TTC549 (cell line): ENCODE results near the gene DSCAML1.

Experiments
- FAIRE-seq: peaks from 2 replicates; lab custom pipeline; 2012; peaks lifted over from hg19 to GRCh38; lab: Jason Lieb, UNC

DSCAML1 gene

DNA sequence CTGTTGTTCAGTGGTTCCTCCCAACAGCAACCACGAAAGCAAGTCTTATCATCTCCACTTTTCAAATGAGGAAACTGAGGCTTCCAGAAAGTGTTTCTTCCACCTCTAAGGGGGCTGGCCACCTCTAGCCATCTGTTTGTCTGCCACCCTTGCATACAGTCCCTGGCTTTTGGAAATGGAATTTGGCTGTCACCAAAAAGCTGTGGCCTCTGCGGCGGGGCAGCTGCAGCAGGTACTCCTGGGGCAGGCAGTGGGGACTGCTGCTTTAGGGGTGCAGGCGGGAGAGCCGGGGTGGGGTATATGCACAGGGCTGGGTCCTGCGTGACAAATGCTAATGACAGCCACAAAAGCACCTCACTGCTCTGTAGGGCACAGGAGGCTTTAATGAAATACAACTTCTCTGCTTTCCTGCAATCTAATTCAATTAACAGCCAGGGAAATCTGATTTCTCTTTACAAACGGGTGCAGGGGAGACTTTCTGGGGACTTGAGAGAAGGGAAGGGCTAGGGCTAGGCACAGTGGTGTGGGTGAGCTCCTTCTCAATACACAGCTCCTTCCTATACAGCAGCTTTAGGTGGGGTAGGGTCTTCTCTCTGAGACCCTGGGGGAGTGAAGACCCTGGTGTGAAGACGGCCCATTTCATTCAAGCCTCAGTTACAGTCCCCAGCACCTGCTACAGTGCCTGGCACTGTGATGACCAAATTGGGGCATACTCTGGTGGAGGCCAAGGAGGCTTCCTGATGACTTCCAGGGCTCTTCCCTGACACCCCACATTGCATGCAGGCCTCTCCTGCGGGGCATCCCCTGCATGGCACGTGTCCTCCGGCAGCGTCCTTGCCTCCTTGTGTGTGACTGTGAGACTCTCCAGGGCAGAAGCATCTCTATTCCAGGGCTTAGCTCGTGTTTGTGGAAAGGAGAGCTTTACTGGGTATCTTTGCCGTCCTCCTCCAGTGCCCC lies 307.7 kb downstream of the DSCAML1 start:
- no peak for FAIRE-seq

DNA sequence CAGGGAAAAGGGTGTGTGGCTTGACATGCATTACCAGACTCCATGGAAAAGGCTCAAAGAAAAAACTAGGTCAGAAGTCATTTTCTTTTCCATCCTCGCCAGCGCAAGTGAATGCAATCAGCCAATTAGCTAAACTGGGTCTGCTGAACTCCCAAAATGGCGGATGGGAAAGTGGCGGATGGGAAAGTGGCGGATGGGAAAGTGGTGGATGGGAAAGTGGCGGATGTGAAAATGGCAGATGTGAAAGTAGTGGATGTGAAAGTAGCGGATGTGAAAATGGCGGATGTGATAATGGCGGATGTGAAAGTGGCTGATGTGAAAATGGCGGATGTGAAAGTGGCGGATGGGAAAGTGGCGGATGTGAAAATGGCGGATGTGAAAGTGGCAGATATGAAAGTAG lies 311.0 kb downstream of the DSCAML1 start:
- FAIRE-seq: no peak

DNA sequence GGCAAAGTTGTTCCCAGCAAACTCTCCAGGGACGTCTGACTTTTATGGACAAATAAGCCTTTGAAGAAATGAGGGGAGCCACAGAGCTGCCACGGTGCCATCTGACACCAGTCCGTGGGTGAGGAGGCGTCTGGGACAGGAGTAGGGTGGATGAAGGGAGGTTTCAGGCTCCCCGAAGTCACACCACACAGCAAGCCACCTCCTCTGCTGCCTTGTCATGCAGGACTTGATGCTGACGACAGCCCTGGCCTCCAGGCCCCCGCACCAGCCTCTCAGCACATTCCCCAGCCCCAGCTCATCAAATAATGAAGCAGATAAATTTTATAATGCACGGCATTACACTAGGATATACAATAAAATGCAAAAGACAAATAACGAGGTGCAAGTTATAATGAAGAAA lies 312.9 kb downstream of the DSCAML1 start:
- FAIRE-seq: no peak

DNA sequence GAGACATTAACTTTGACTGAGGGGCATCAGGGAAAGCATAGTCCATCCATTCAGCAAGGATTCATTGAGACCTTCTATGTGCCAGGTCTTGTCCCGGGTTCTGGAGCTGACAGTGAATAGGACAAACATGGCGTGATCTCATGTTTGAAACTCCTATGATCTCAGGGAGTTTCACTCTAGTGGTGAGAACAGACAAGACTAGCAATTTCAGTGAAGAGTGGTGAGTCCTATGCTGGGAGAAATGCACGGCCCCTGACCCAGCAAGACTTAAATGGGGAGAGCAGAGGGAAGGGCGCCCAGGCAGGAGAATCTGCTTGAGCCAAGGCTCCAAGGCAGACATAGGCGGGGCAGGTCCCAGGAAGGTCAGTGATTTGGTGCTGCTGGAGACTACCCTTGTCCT lies 313.6 kb downstream of the DSCAML1 start:
- no peak for FAIRE-seq

DNA sequence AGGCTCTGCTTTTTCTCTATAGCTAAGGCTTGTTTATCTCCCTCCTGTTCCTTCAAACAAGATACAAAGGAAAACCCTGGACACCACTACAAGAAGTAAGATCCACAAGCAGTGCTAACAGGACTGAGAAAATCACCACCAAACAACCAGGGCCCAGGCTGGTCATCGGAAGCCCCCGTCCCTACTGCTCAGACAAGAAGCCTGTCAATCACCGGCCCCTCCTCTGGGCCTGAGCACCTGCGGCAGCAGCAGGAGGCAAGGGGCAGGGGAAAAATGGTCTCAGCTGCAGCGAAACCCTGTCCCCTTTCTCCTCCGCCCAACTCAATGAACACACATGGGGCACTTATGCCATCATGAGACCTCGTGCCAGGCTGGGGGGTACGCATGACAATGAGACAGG lies 314.1 kb downstream of the DSCAML1 start:
- FAIRE-seq: no peak

DNA sequence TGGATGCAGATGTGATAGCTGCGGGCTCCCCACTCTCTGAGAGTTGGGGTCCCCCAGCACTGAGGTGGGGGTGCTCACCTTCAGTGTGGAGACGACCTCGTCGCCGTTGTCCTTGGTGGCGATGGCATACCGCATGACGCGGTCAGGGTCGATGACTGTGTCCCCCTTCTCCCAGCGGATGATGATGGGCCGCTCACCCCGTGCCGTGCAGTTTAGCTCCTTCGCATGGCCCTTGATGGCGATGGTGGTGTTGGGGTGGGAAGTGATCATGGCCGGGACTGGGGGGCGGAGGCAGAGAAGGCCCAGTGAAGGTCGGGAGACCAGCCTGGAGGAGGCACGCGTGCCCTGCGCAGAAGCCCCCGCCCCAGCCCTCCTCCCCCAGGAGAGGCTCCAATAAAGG lies 315.1 kb downstream of the DSCAML1 start:
- FAIRE-seq: no peak

GRCh38 chr11:117481036-117481435 lies 316.0 kb downstream of the DSCAML1 start:
- FAIRE-seq: no peak

- FAIRE-seq: no peak
Measured at GRCh38 chr11:117480221-117480620, 316.8 kb downstream of the DSCAML1 start.

DNA sequence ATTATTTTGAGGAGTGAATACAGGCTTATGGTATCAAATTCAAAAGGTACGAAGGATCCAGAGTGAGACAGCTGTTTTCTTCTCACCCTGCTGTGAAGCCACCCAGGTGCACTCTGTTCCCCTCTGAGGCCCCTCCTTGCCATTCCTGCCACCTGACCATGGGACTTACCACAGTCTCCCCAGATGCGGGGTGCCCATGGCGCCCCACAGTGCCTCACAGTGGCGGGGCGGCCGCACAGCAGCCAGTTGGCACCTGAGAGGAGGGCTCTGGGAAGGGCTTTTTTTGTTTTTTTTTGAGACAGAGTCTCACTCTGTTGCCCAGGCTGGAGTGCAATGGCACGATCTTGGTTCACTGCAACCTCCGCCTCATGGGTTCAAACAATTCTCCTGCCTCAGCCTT lies 317.6 kb downstream of the DSCAML1 start:
- no peak for FAIRE-seq

GRCh38 chr11:117478926-117479325 lies 318.1 kb downstream of the DSCAML1 start:
- FAIRE-seq: no peak

- no peak for FAIRE-seq
Measured at GRCh38 chr11:117478126-117478860, 318.7 kb downstream of the DSCAML1 start.

DNA sequence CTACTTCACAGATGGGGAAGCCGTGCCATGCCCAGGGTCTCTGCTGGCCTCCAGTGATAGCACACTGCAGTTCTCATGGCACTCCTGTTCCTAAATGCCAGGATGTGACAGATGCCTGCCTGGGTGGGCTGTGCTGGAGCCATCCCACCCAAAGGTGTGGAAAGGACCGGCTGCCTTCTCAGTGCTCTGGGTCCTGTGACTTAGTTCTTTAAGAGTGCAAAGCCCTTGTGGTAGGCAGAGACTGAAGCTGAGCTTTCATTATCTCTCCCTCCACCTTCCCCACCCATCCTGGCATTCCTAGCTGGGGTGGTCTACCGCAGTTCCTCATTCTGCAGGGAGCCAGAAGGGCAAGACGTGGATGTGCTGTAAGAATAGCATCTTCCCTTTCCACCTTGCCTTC lies 319.3 kb downstream of the DSCAML1 start:
- no peak for FAIRE-seq

DNA sequence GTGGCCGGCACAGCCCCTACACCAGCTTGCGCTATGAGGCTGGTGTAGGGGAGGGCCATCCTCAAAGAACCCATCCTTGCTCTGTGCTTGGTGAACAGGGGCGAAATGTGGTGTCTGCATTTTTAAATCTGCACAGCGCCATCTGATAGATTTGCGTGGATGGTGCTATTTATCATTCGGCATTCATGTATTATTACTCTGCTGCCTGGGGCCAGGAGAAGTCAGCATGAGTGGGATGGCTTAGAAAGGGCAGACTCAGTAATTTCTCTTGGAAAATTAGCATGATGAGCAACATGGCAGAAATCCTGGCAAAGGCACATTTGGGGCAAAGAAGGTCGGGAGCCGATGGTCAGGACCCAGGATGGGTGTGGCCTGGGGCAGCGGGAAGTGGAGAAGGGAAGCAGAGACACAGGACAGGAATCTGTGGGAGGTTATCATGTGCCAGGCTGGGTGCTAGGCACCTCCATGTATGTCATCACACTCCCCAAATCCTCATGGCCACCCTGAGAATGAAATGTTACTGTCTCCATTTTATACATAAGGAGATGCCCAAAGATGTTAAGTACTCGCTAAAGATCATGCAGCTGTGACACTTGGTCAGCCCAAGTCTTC lies 320.4 kb downstream of the DSCAML1 start:
- FAIRE-seq: no peak

DNA sequence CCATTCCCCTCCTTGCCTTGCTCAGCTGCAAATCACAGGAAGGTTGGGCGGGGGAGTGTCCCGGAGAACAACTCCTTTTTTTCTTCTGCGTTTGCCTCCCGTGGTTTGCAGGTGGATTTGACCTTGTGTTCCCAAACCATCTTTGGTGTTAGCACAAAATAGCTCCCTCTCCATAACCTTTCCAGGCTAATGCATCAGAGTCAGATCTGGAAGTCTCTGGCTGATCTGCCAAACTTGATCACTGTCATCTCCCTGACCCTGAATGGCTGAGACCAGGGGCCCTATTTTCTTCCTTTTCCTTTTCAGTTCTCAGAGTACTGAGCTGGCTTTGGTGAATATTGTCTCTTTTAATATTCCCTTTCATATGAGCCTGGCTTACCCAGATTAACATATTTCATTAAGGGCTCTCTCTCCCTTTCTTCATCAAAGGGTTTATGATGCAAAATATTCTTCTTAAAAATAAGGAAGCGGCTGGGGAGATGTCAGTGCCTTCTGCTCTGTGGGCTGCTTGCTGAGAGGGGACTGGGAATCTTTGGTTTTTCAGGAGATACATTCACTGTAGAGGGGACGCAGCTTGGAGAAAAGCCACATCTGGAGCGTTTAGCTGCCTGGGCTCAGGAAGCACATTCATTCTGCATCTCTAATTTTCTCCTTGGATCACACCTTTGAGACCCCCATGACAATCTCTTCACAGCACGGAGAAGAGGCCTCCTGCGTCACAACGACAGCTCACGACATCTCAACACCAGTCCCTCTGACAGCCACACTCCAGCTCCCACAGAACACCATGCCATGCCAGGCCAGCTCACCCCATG lies 321.1 kb downstream of the DSCAML1 start:
- FAIRE-seq: no peak

DNA sequence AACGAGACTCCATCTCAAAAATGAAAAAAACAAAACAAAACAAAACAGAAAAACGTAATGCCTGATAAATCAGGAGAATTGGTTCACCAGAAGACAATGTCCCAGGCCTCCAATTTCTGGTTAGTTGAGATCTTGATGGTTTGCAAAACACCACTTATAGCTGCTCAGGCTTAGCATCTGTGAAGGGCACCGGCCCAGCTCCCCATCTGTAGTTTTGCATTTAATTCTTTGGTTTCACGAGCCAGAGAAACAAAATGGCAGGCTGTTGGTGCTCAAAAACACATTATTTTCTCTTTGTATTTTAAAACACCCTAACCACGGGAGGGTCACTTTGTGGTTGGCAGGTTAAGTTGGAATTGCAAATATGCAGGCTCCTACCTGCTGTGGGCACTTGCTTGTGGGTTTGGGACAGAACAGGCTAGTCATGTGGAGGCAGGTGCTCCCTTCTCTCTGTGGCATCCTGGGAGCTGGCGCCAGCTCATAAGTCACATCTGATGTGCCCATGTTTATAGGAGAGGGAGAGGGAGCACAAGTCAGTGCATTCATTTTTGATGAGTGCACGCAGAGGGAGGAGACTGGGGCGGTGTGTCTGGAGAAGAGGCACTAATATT lies 323.4 kb downstream of the DSCAML1 start:
- FAIRE-seq: no peak

GRCh38 chr11:117471776-117472175 lies 325.2 kb downstream of the DSCAML1 start:
- FAIRE-seq: no peak

- FAIRE-seq: no peak
Measured at GRCh38 chr11:117470576-117470975, 326.4 kb downstream of the DSCAML1 start.

DNA sequence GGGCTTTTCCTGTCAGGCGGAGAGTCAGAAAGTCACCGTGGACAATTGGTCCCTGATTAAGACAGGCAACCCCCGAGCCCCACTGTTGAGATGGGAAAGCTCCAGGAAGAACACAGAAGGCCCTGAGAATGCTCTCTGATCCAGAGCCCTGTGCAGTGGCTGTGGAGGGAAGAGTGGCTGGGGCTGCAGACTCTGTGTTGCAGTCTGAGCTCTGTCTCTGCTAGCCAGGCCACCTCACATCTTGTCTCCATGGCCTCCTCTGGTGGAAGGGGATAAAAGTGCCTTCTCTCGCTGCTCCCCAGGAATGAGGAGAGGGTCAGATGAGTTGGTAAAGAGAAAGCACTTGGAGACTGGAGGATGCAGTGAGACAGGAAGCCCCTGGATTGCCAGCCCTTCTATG lies 328.1 kb downstream of the DSCAML1 start:
- FAIRE-seq: no peak

DNA sequence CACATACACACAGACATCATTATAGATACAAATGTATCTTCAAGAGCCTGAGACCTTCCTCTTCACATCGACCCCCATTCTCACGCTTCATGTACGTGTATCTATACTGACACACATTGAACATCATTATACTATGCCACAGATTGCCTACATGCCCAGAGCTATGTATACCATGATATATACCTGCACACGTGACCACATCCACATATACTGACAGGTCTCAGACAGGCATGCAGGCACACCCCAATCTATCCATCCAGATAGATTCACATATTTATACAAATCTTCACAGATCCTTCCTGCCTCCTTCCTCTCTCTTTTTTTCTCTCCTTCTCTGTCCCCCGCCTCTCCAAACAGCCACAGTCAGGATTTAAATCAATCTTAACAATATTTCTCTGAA lies 329.2 kb downstream of the DSCAML1 start:
- no peak for FAIRE-seq

GRCh38 chr11:117466966-117467365 lies 330.1 kb downstream of the DSCAML1 start:
- no peak for FAIRE-seq

- no peak for FAIRE-seq
Measured at GRCh38 chr11:117465236-117465997, 331.6 kb downstream of the DSCAML1 start.
